ENCODE results near the gene ATG10.

- TF ChIP-seq, protein P1, sequence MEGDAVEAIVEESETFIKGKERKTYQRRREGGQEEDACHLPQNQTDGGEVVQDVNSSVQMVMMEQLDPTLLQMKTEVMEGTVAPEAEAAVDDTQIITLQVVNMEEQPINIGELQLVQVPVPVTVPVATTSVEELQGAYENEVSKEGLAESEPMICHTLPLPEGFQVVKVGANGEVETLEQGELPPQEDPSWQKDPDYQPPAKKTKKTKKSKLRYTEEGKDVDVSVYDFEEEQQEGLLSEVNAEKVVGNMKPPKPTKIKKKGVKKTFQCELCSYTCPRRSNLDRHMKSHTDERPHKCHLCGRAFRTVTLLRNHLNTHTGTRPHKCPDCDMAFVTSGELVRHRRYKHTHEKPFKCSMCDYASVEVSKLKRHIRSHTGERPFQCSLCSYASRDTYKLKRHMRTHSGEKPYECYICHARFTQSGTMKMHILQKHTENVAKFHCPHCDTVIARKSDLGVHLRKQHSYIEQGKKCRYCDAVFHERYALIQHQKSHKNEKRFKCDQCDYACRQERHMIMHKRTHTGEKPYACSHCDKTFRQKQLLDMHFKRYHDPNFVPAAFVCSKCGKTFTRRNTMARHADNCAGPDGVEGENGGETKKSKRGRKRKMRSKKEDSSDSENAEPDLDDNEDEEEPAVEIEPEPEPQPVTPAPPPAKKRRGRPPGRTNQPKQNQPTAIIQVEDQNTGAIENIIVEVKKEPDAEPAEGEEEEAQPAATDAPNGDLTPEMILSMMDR (IDR thresholded peaks at IDR 0.05): no peak
- TF ChIP-seq POLR2A (IDR thresholded peaks at IDR 0.05) (no peak), POLR2AphosphoS5 (IDR thresholded peaks at IDR 0.05) (no peak), EP300 (IDR thresholded peaks at IDR 0.05) (no peak)
Observed at GRCh38 chr5:82221020-82221419, 249.2 kb downstream of the ATG10 start.

All from suprapubic skin (tissue), 4 donors.